ENCODE data around the gene RPS23.
A peak's percentile ranks its signal among the peaks of the same experiment; 100 is the strongest.

Gene RPS23

DNA sequence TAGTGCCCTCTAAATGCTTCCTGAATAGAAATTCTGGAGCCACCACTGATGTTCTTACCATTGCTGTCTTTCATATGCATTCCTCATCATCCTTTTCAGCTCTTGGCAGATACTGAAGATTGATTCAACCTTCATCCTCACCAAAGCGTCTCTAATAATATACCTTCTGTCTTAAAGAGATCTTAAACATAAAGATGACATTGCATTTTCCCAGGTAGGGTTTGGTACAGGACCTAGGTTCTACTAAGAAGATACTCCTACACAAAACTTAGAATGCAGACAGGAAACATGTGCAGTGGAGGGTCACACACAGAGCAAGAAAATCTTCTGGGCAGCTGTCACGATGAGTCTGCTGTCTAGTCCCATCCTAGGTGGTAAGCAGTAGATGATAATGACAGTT lies 41.0 kb upstream of the RPS23 start:
- no peak overlapping the region for H3K4me3 ChIP-seq (ENCODE audit: control insufficient read depth, low read depth, low read length)
- TF ChIP-seq, protein P1, sequence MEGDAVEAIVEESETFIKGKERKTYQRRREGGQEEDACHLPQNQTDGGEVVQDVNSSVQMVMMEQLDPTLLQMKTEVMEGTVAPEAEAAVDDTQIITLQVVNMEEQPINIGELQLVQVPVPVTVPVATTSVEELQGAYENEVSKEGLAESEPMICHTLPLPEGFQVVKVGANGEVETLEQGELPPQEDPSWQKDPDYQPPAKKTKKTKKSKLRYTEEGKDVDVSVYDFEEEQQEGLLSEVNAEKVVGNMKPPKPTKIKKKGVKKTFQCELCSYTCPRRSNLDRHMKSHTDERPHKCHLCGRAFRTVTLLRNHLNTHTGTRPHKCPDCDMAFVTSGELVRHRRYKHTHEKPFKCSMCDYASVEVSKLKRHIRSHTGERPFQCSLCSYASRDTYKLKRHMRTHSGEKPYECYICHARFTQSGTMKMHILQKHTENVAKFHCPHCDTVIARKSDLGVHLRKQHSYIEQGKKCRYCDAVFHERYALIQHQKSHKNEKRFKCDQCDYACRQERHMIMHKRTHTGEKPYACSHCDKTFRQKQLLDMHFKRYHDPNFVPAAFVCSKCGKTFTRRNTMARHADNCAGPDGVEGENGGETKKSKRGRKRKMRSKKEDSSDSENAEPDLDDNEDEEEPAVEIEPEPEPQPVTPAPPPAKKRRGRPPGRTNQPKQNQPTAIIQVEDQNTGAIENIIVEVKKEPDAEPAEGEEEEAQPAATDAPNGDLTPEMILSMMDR (conservative IDR thresholded peaks at IDR 0.05; ENCODE audit: control insufficient read depth, insufficient read depth, low read depth, low read length) = no peak
- no peak for DNase-seq (ENCODE audit: low read depth)

- no peak for DNase-seq (ENCODE audit: low read depth)
Observed at GRCh38 chr5:82314964-82315758, 37.0 kb upstream of the RPS23 start.

DNA sequence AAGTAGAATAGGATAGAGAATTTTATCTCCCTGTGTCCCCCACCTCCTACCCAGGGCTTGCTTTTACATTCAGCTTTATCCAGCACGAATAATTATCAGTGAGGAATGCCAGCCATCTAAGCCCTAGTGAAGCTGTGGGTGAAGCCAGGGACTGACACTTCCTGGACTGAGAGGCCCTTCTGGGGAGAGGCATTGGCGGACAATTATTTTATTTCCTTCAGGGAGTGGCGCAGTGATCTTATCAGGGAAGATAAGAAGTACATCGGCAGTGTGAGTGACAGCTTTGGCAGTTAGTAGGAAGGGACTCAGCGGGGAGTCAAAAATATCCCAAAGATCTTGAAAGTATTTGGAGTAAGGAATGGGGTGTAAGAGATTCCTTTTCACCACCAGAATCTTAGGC lies 34.9 kb upstream of the RPS23 start:
- TF ChIP-seq, protein P1 (conservative IDR thresholded peaks at IDR 0.05; ENCODE audit: control insufficient read depth, insufficient read depth, low read depth, low read length) = no peak
- no peak for DNase-seq (ENCODE audit: low read depth)
- no peak overlapping the region for H3K4me3 ChIP-seq (ENCODE audit: control insufficient read depth, low read depth, low read length)

More at GRCh38 chr5:82314964-82315758, 37.0 kb upstream of the RPS23 start:
- no peak overlapping the region for H3K4me3 ChIP-seq (ENCODE audit: control insufficient read depth, low read depth, low read length)
- TF ChIP-seq, protein P1 (conservative IDR thresholded peaks at IDR 0.05; ENCODE audit: control insufficient read depth, insufficient read depth, low read depth, low read length) = no peak

DNA sequence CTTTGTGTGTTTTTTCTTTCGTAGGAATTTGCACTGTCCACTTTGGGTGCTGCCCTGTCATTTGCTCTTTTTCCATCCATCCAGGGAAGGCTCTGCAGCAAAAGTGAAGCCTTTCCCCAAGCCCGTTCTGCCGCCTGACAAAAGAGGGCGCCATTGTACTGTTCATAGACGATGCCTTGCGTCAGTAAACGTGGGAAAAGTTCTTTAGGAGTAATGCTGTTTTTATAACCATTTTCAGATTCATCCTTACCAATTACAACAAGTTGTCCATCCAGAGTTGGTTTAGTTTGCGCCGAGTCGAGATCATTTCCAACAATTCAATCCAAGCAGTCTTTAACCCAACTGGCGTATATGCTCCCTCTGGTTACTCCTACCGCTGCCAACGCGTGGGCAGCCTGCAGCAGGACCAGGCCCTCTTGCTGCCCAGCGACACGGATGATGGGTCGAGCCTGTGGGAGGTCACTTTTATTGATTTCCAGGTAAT lies 34.3 kb upstream of the RPS23 start:
- peak; percentile 82 for DNase-seq (ENCODE audit: low read depth)
- H3K4me3 ChIP-seq (ENCODE audit: control insufficient read depth, low read depth, low read length) = no peak overlapping the region
- TF ChIP-seq, protein P1 (conservative IDR thresholded peaks at IDR 0.05; ENCODE audit: control insufficient read depth, insufficient read depth, low read depth, low read length) = peak; percentile 99

DNA sequence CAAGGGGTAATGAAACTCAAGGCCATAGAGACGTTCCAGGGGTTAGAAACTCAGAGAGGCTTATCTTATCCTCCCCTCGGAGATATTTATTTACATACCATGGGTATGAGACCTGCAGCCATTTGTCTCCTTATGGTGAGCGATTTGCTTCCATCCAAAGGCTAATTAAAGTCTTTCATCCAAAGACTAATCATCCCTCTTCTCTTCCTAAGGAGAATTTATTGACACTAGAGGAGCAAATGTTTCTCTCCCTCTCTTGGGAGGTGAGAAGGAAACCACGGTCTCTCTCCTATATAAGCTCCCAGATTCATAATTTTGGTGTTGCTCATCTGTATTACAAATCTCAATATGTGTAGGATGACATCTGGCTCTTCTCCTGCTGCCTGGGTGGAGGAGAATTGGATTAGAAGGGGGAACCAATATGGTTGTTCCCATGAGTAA lies 31.0 kb upstream of the RPS23 start:
- no peak for DNase-seq (ENCODE audit: low read depth)
- H3K4me3 ChIP-seq (ENCODE audit: control insufficient read depth, low read depth, low read length) = no peak overlapping the region
- TF ChIP-seq, protein P1 (conservative IDR thresholded peaks at IDR 0.05; ENCODE audit: control insufficient read depth, insufficient read depth, low read depth, low read length) = no peak

DNA sequence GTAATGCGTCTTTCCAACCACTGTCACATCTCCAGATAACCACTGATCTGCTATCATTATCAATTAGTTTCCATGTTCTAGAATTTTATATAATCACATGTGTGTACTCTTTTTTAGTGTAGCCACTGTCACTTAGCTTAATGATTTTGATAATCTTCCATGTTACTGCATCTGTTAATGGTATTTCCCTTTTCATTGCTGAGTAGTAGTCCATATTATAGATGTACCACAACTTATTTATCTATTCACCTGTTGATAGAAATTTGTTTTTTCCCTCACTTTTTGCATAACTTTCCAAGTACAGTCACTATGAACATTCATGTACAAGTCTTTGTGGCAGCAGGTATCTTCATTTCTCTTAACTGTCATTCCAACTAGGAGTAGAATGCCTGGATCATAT lies 30.3 kb upstream of the RPS23 start:
- no peak overlapping the region for H3K4me3 ChIP-seq (ENCODE audit: control insufficient read depth, low read depth, low read length)
- no peak for DNase-seq (ENCODE audit: low read depth)
- TF ChIP-seq, protein P1 (conservative IDR thresholded peaks at IDR 0.05; ENCODE audit: control insufficient read depth, insufficient read depth, low read depth, low read length) = no peak
